Fibroblast of lung (primary cell): ENCODE results near the gene NAXD. TPM values are rescaled to one million over a fixed set of nuclear protein-coding genes. Genes with fewer than 3 reads are reported as not detected.
A peak's percentile ranks its signal among the peaks of the same experiment; 100 is the strongest.

ENCODE experiments used
- DNase-seq, 2 donors: peaks; one replicate each; pipeline versions ENCODE4 v3.0.0 to v3.0.0-alpha.2; 2010; ENCODE audit warnings: low read depth in 2 of 2
- H2AFZ ChIP-seq: 2 replicates; pipeline ENCODE4 v1.5.1; 2012; ENCODE audit warnings: low read length, control low read depth, inconsistent platforms
- H3K27ac ChIP-seq: 2 replicates; pipeline ENCODE4 v1.5.1; 2011; ENCODE audit warnings: low read length, control low read depth; ENCODE audit not compliant: insufficient read depth
- H3K27me3 ChIP-seq: 2 replicates; pipeline ENCODE4 v1.5.1; 2011; ENCODE audit warnings: mild to moderate bottlenecking, low read length; ENCODE audit not compliant: control insufficient read depth, insufficient read depth
- H3K36me3 ChIP-seq: 2 replicates; pipeline ENCODE4 v1.5.1; 2011; ENCODE audit warnings: low read length; ENCODE audit not compliant: control insufficient read depth, insufficient read depth
- H3K4me1 ChIP-seq: 2 replicates; pipeline ENCODE4 v1.5.1; 2011; ENCODE audit warnings: low read length; ENCODE audit not compliant: control insufficient read depth, insufficient read depth; ENCODE audit errors: extremely low read depth
- H3K4me2 ChIP-seq: 2 replicates; pipeline ENCODE4 v1.5.1; 2011; ENCODE audit warnings: low read length, control low read depth; ENCODE audit not compliant: insufficient read depth; ENCODE audit errors: extremely low read depth
- H3K4me3 ChIP-seq, 4 experiments: fragments of 200-600 bp in 1 of 4; sonication (generic) in 1 of 4; replicated peaks in 1 of 4; 2 replicates each; pipeline ENCODE4 v1.5.1; 2011 to 2016; ENCODE audit warnings: low read length in 4 of 4, low read depth in 3 of 4, mild to moderate bottlenecking in 3 of 4, control low read depth in 2 of 4, inconsistent platforms in 1 of 4, mixed read lengths in 1 of 4; ENCODE audit not compliant: insufficient read depth in 1 of 4; ENCODE audit errors: control extremely low read depth in 1 of 4
- H3K79me2 ChIP-seq: 2 replicates; pipeline ENCODE4 v1.5.1; 2012; ENCODE audit warnings: mild to moderate bottlenecking, low read length, inconsistent platforms; ENCODE audit not compliant: control insufficient read depth, insufficient read depth
- H3K9ac ChIP-seq: 2 replicates; pipeline ENCODE4 v1.5.1; 2011; ENCODE audit warnings: mild to moderate bottlenecking, low read length, control low read depth; ENCODE audit not compliant: insufficient read depth
- H3K9me3 ChIP-seq: 2 replicates; pipeline ENCODE4 v1.5.1; 2012; ENCODE audit warnings: low read depth, low read length; ENCODE audit not compliant: control insufficient read depth, insufficient read depth
- H4K20me1 ChIP-seq: 2 replicates; pipeline ENCODE4 v1.5.1; 2011; ENCODE audit warnings: low read length; ENCODE audit not compliant: control insufficient read depth, insufficient read depth; ENCODE audit errors: extremely low read depth
- CTCF ChIP-seq, 2 donors: IDR thresholded peaks in 1 of 2; conservative IDR thresholded peaks in 1 of 2; 1 replicate in 1 of 2; 2 replicates in 1 of 2; pipeline ENCODE4 v1.5.1; 2011 to 2012; ENCODE audit warnings: low read length in 2 of 2, control low read depth in 1 of 2, inconsistent platforms in 1 of 2, low read depth in 1 of 2, mild to moderate bottlenecking in 1 of 2
- EZH2 ChIP-seq: IDR thresholded peaks from 2 replicates; pipeline ENCODE4 v1.5.1; 2012; ENCODE audit warnings: low read length, control low read depth, mild to moderate bottlenecking; ENCODE audit errors: missing control alignments
- polyA plus RNA-seq, 2 donors: library from polyadenylated mRNA; depleted of rRNA in 1 of 2; stranded (reverse) in 1 of 2; unstranded in 1 of 2; fragments of >200 nt; gene quantifications; 2 replicates each; pipeline ENCODE4 v1.2.1, GENCODE V29; 2011 to 2012; ENCODE audit warnings: missing spikeins in 1 of 2
- total RNA-seq: library from RNA; depleted of rRNA; stranded (reverse); fragments of >200 nt; gene quantifications from 2 replicates; pipeline ENCODE4 v1.2.1, GENCODE V29; 2014

Gene NAXD
- total and polyA plus RNA-seq, 2 donors (not counting 1 experiment from before 2014, with no cell fraction given), result 22.4 to 34.0 TPM

- peaks cover 19% of the 10 kb centered on the region for H3K36me3 ChIP-seq
- no peaks in the 10 kb centered on the region for H3K9me3 ChIP-seq
- DNase-seq, result no peak
- H3K4me1 ChIP-seq, result no peaks in the 10 kb centered on the region
- H2AFZ ChIP-seq, result no peak overlapping the region
- no peaks in the 10 kb centered on the region for H4K20me1 ChIP-seq
- H3K79me2 ChIP-seq, result no peaks in the 10 kb centered on the region
- H3K9ac ChIP-seq, result no peak overlapping the region
- H3K4me2 ChIP-seq, result no peak overlapping the region
- TF ChIP-seq CTCF (conservative IDR thresholded peaks at IDR 0.05 in 1 of 2, IDR thresholded peaks at IDR 0.05 in 1 of 2; ENCODE audit: low read depth in 1 of 2, low read length in 2 of 2) (no peak), EZH2 (no peak)
- no peak overlapping the region for H3K27ac ChIP-seq
- no peak overlapping the region for H3K4me3 ChIP-seq
- no peaks in the 10 kb centered on the region for H3K27me3 ChIP-seq
Measured at GRCh38 chr13:110676595-110677587, 61.5 kb downstream of the NAXD start.

GRCh38 chr13:110677731-110678545 lies 62.6 kb downstream of the NAXD start:
- Histone ChIP-seq H4K20me1 (no peaks in the 10 kb centered on the region), H3K79me2 (no peaks in the 10 kb centered on the region)
- DNase-seq, result peak in 1 of 2 donors; percentile 74

More at GRCh38 chr13:110677731-110678545, 62.6 kb downstream of the NAXD start:
- H3K9me3 ChIP-seq, result no peaks in the 10 kb centered on the region
- H3K4me1 ChIP-seq, result no peaks in the 10 kb centered on the region
- no peak overlapping the region for H3K9ac ChIP-seq
- H2AFZ ChIP-seq, result no peak overlapping the region
- H3K27me3 ChIP-seq, result no peaks in the 10 kb centered on the region
- TF ChIP-seq EZH2 (no peak), CTCF (conservative IDR thresholded peaks at IDR 0.05 in 1 of 2, IDR thresholded peaks at IDR 0.05 in 1 of 2; ENCODE audit: low read depth in 1 of 2, low read length in 2 of 2) (no peak)
- H3K4me2 ChIP-seq, result no peak overlapping the region
- no peak overlapping the region for H3K4me3 ChIP-seq
- no peak overlapping the region for H3K27ac ChIP-seq
- H3K36me3 ChIP-seq, result peaks cover 24% of the 10 kb centered on the region
